ENCODE results near the gene ADAMTS20. TPM values are rescaled to one million over a fixed set of nuclear protein-coding genes. Genes with fewer than 3 reads are reported as not detected.
A peak's percentile ranks its signal among the peaks of the same experiment; 100 is the strongest.
"Not testable (repeated sequence)": the region's sequence is repeated elsewhere in the genome, so short reads cannot be mapped to it uniquely, and the experiment has no call there.

ADAMTS20 gene
- total and polyA plus RNA-seq, 8 donors, result 0.08 to 0.24 (median 0.16) TPM; not detected in 2

DNA sequence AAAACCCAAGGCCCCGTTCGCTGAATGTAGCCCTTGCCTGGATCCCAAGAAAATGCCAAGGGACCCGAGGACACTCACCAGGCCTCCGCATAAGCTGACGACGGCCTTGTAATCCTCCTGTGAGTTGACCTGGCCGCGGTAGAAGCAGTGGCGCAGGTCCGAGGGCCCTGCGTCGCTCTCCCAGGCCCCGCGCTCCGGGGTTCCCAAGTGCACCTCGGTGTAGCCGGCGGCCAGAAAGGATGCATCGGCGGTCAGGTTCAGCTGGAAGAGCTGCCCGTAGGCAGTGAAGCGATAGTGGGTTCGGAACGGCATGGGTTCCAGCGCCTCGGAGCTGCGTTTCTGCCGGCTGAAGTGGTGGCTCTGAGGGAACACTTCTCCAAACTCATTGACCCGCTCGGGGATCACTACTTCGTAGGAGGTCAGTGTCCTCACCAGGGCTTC is 1.2 kb downstream of the ADAMTS20 start:
- H3K36me3 ChIP-seq, result no peaks in the 10 kb centered on the region
- no peaks in the 10 kb centered on the region for H3K4me1 ChIP-seq
- TF ChIP-seq, protein P1, sequence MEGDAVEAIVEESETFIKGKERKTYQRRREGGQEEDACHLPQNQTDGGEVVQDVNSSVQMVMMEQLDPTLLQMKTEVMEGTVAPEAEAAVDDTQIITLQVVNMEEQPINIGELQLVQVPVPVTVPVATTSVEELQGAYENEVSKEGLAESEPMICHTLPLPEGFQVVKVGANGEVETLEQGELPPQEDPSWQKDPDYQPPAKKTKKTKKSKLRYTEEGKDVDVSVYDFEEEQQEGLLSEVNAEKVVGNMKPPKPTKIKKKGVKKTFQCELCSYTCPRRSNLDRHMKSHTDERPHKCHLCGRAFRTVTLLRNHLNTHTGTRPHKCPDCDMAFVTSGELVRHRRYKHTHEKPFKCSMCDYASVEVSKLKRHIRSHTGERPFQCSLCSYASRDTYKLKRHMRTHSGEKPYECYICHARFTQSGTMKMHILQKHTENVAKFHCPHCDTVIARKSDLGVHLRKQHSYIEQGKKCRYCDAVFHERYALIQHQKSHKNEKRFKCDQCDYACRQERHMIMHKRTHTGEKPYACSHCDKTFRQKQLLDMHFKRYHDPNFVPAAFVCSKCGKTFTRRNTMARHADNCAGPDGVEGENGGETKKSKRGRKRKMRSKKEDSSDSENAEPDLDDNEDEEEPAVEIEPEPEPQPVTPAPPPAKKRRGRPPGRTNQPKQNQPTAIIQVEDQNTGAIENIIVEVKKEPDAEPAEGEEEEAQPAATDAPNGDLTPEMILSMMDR (IDR thresholded peaks at IDR 0.05), result no peak
- no peak overlapping the region for H3K27ac ChIP-seq
- ATAC-seq (no peak), DNase-seq (no peak)
- H3K4me3 ChIP-seq, result no peak overlapping the region
- peaks cover 0 to 11% of the 10 kb centered on the region in 2 donors for H3K9me3 ChIP-seq
- intact Hi-C loops (cut with DNase I), result no loop called here
- H3K27me3 ChIP-seq, result peaks cover 29 to 41% of the 10 kb centered on the region in 2 donors

DNA sequence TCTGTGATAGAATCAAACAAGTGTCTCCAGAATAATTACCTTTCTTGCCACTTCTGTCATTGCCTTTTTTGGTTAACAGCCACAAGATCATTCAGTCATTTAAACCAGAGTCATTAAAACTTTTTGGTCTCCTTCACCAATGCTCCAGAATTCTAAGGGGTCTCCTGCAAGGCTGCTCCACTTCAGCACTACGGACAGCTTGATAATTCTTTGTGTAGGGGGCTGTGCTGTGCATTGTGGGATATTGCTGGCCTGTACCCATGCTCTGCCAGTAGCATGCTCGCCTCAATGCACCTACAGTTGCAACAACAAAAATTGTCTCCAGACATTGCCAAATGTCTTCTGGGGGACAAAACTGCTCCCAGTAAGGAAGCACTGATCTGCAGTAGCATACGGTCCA is 7.3 kb downstream of the ADAMTS20 start:
- TF ChIP-seq, protein P1 (IDR thresholded peaks at IDR 0.05), result no peak

DNA sequence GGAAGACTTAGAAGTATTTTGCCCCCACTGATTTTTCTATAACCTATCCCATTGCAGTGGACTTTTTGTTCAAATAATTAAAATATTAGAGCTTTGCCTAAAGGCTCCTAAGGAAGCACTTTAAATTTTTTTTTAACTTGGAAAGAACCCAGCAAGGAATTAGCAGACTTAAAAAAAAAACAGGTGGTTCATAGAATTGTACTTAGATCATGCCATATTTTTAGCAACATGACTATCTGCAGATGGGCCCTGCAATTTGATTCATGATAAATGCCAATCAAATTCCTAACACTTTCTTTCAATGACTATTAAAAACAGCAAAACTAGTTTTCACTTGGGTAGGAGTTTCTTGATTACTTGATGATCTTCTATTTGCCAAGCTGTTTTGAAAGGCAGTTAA is 11.5 kb downstream of the ADAMTS20 start:
- Histone ChIP-seq H3K4me3 (no peak overlapping the region), H3K27me3 (no peaks in the 10 kb centered on the region), H3K9me3 (peaks cover 0 to 3% of the 10 kb centered on the region in 2 donors), H3K4me1 (no peaks in the 10 kb centered on the region), H3K36me3 (no peaks in the 10 kb centered on the region), H3K27ac (no peak overlapping the region)
- no peak for ATAC-seq
- no peak for DNase-seq
- intact Hi-C loops (cut with DNase I), result no loop called here
- TF ChIP-seq, protein P1 (IDR thresholded peaks at IDR 0.05), result no peak

More for the DNA sequence above, 7.3 kb downstream of the ADAMTS20 start:
- H3K9me3 ChIP-seq, result no peaks in the 10 kb centered on the region
- intact Hi-C loops (cut with DNase I), result no loop called here
- H3K27me3 ChIP-seq, result no peaks in the 10 kb centered on the region
- H3K4me1 ChIP-seq, result no peaks in the 10 kb centered on the region
- no peak for DNase-seq
- no peak overlapping the region for H3K27ac ChIP-seq
- ATAC-seq, result no peak
- no peaks in the 10 kb centered on the region for H3K36me3 ChIP-seq
- H3K4me3 ChIP-seq, result no peak overlapping the region

DNA sequence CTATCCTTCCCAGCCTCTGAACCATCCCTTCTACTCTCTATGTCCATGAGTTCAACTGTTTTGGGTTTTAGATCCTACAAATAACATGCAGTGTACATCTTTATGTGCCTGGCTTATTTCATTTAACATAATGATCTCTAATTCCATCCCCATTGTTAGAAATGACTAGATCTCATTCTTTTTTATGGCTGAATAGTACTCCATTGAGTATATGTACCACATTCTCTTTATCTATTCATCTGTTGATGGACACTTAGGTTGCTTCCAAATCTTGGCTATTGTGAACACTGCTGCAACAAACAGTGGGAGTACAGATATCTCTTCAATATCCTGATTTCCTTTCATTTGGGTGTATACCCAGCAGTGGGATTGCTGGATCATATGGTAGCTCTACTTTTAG is 14.3 kb downstream of the ADAMTS20 start:
- H3K36me3 ChIP-seq; ATAC-seq; intact Hi-C loops (cut with DNase I); H3K27ac ChIP-seq; H3K9me3 ChIP-seq; H3K4me3 ChIP-seq; DNase-seq; H3K4me1 ChIP-seq; H3K27me3 ChIP-seq: not testable (repeated sequence)

DNA sequence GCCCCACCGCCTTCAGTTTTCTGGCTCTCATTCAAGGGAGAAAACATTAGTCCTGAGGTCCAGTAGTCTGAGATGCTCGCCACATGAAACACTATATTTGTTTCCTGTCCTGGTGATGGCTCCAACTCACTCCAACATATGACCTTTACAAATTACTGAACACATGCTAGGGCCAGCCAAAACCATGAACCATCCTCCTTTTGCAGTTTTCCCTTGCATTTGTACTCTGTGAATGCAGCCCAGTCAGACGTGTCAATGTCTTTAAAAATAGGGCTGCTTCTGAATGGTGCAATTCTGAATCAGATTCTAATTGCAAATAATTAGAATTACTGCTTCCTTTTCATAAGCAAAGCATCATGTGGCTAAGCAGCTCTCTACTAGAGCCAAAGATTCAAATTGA is 36.0 kb downstream of the ADAMTS20 start:
- Histone ChIP-seq H3K4me3 (no peak overlapping the region), H3K27ac (no peak overlapping the region), H3K36me3 (no peaks in the 10 kb centered on the region), H3K4me1 (no peaks in the 10 kb centered on the region), H3K9me3 (no peaks in the 10 kb centered on the region), H3K27me3 (no peaks in the 10 kb centered on the region)
- ATAC-seq, result no peak
- intact Hi-C loops (cut with DNase I), result no loop called here
- TF ChIP-seq, protein P1 (IDR thresholded peaks at IDR 0.05), result no peak
- DNase-seq, result no peak

DNA sequence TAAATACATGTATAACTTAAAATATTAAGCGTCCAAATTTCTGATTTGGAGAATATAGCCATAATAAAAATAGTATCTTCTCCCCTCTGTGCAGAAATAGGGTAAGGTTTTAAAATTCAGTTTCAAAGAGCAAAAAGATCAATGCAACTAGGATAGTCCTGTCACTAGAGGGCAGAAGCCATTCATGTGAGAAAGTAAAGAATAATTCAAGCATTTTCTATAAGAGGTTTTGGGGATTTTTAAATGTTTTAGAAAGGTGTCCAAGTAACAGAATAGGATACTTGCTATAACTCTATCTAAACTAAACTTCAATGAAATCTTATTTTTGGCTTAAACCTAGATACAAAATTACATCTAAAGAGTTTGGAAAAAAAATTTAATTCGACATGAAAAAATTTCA is 50.3 kb downstream of the ADAMTS20 start:
- Histone ChIP-seq H3K4me3 (no peak overlapping the region), H3K36me3 (no peaks in the 10 kb centered on the region), H3K9me3 (no peaks in the 10 kb centered on the region), H3K27ac (no peak overlapping the region), H3K27me3 (no peaks in the 10 kb centered on the region), H3K4me1 (no peaks in the 10 kb centered on the region)
- TF ChIP-seq, protein P1 (IDR thresholded peaks at IDR 0.05), result peak in 1 of 2 donors; percentile 9
- ATAC-seq (no peak), DNase-seq (peak in 1 of 4 donors; percentile 13)
- intact Hi-C loops (cut with DNase I), result no loop called here

Data from left lung (tissue), 10 donors.